Activated effector memory CD4-positive, alpha-beta T cell treated with Interleukin-2 at 50 U/mL for 16 hours (primary cell): ENCODE data around the gene TSHZ3.

Experiments used
- DNase-seq: peaks from one replicate; pipeline ENCODE4 v3.0.0-alpha.2; 2020

Gene TSHZ3

DNA sequence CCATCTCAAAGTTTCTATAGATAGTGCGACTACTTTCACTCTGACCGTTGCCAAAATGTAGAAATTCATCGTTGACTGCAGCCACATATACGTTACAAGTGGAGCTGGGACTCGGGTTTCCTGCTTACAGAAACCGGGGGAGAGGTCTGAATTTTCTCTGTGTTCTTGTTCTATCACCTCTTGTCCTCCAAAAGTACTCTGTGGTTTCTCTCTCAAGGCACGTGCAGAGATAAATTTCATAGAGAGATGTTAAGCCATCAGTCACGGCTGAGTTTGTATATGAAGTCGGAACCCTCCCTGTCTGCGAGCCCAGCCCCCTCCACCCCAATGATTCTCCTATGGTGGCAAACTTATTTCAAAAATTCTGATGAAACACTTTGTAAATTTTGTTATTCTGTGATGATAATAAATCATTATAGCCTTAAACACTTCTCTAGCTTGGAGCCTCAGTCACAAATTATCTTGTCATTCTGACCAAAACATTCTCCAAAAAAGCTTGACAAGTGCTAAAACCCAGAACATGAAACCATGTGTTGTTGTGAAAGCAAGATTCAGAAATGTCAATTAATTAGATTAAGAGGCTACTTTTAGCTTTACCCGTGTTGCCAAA is 87.5 kb downstream of the TSHZ3 start:
- DNase-seq, result no peak

DNA sequence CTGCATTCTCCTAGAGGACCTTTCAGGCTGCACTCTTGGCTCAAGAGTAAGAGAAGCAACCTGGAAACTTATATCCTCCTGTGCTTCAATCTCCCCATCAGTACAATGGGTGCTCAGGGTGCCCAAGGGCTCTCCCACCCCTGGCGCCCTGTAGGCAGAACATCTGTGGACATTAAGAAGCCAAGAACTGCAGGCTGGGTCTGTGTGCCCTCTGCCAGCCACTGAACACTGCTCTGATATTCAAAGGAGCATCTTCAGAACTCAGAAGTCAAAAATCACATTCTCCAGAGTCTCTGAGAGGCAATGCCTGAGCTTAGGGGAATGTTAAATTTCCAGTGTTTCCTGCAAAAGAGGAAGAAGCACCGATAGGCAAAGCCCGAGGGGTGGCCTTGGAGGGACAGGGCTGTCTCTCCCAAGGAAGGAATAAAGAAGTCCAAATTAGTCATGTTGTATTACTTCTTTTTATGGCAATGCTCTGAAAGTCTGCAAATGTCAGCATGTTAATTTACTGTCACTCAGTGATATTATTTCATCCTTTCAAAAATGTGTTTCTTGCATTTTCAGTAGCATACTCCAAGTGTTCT is 88.1 kb downstream of the TSHZ3 start:
- DNase-seq, result no peak

DNA sequence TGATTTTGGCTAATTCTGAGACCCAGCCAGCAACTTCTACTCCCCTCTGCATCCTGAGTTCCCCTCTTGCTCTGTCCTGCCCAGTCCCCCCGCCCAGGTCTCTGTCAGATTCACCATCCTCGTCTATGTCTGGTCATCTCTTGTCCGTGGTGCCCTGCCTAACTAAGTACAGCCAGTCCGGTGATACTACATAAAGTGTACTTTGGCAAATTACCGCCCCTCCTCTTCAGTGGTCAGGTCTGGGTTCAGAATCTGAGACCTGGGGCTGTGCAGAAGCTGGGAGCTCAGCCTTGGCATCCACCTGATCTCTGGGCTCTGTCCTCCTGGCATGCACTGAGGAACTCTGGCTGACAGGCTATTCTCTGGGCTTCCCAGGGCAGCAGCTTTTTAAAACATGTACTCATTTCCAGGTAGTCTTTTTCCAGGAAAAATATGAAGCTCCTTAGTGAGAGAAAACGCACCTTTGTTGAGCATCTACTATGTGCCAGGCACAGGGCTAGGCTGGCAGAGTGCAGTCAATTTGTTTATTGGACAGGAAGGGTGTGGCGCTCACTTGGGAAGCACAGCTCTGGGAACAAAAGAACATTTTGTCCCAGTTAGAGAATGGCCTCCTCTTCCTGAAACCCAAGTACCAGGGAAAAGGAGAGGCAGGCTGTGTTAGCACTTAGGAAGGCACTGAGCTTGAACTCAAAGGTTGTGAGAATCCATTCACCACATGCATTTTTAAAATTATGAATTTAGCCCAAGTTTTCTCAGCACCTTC is 88.9 kb downstream of the TSHZ3 start:
- DNase-seq, result no peak

DNA sequence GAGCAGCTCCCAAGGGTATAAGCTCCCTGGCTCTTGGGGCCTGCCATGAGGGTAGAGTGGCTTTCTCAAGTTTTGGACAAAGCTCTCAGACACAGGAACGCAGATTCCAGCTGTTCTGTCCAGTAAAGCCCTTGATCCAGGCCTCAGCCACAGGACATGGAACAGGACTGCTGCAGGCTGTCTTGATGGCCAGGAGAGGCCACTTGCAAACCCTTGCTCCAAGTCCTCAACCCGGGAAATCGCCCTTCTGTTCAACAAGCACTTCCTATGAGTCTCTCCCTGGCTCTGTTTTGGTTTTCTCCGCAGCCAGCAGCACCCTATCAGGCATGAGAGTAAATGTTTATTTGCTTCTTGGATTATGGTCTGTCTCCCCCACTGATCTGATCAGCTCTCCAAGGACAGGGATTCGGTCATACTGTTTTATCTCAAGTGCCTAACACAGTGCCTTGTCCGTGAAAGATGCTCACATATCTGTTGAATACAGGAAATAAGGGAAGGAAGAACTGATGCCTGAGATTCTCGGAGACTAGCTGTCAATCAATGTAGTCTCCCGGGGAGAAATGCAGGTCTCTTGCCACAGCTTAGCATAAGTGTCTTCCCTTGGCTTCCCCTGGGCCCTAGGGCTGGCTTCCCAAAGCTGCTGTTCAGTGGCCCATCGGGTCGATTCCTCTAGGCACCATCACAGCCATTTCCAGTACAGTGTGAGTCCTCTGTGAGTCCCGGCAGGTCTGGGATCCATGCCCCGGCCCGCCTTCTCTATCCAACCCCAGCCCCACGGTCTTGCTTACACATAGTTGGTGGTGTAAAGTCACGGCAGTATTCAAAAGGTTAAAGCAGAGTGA is 90.8 kb downstream of the TSHZ3 start:
- no peak for DNase-seq

DNA sequence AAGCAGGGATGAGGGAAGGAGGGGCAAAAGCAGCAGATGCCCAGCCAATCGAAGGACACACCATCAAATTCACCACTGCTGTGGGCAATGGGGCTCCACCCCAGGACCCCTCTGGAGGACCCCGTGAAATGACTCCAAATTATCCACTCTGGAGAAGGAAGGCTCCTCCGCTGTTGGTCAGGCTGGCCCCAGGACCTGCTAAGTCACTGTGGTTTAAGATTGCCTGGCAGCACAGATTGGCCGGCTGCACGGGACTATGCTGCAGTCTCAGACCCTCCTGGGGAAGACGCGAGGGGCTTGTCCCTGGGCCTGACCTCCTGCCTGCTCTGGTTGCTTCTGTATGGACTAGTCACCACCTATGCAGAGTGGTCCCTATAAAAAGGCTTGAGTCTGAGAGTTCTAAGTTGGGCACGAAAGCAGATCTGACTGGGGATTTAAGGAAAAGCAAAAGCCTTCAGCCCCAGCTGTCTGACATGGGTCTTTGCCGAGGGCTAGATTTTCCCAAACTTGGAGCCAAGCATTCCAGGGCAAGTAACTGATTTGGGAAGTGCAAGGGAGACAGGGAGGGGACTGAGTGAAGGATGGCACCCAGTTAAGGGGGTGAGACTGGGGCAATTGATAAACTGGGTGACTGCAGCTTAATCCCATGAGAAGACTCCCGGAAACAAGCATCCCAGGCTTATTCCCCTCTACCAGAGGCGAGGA is 91.7 kb downstream of the TSHZ3 start:
- no peak for DNase-seq

DNA sequence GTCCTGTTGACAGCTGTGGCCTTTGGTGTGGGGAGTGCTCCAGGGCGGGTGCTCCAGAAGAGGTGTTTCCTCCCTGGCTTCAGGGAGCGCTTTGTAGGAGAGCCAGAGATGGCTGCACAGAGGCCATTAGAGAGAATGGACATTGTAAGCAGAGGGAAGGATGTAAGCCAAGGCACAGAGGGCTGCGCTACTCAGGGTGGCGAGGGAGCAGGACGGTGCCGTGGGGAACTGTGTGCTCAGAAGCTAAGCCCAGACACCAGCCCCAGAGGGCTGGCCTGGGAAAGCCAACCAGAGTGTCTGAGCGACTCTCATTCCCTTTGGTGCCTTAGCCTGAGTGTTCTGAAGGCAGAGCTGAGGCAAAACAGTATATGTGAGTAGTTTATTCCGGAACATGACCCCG is 92.2 kb downstream of the TSHZ3 start:
- DNase-seq, result no peak

DNA sequence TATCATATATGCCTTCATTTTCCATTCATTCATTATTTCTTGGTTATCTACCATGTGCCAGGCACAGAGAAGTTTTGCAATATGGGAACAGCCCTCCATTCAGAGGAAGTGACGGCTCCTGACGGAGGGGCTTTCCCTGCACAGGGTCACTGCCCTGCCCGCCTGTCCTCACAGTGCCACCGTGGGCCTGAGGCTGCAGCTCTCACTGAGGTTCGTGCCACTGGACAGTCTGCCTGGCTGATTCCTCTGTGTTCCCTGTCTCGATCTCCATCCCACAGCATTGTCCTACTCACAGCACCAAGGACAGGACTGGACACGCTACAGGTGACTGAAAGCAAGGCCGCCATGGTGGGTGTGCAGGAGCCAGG is 92.7 kb downstream of the TSHZ3 start:
- no peak for DNase-seq

DNA sequence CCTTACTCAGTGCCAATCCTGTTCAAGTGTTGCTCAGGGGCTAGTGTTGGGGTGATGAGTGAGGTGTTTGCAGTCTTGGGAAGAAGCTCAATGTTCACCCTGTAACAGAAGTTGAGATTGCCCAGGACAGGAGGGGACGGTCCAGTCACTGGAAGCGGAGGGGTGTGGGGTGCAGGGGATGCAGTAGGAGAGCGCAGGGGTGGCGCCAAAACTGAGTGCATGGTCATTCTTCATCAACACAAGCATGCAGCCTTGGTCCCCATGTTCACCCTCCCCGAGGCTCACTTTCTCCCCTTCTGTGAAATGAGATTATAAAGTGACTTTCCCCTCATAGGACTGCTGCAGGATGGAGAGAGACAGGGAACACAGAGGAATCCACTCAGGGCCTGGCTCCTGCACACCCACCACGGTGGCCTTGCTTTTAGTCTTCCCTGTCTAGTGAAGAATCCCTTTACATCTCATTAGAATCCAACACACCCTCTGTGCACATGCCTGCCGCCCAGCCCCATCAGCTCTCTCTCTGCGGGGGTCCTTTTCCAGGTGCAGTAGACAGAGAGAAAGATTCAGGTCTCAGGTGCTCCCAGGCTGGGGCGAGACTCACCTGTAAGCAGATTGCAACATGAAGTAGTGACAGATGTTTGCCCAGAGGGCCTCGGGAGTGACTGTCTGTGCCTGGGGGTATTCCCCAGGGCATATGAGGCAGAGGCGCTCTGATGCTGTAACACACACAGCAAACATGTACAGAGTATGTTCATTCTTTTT is 93.2 kb downstream of the TSHZ3 start:
- DNase-seq, result no peak

DNA sequence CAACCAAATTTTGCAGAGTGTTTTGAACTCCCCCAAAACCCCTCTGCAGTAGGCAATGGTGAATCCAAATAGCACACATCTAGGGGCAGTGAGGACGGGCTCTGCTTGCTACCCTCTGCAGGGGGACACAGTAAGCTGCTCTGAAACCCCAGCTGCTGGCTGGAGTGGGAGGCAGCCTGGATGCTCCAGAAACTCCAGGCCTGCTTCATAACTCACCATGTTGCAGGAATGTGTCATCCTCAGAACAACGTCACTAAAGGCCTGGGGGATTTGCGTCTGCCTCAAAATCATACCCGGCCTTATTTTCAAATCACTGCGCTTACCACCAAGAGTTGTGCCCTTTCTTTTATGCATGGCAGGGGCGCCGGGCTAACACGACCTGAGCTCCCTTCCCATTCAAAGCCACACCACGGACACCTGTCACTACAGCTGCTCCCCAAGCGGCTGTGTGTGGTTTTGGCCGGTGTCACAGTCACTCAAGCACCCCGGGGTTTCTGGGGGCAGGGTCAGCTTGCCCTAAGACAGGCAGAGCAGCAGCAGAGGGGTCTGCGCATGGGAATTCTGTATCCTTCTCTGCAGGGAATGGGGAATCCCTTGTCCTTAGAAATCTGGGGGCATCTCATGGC is 93.9 kb downstream of the TSHZ3 start:
- no peak for DNase-seq

DNA sequence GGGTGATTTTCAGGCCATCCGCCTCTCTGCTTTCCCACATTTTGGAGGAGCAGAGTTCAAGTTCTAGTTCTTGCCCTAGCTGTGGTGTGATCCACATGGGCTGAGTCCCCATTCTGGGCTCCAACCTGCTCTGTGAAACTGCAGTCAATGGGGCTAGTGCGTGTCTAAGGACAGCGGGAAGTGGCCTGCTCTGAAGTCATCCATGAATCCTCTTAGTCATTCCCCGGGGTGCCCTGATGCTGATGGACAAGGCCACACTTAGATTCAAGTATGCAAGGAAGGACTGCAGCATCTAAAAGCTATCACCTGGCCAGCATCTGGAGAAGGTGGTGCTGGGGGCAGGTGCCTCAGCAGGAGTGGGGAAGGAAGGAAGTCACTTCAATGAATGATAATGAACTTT is 94.6 kb downstream of the TSHZ3 start:
- no peak for DNase-seq

DNA sequence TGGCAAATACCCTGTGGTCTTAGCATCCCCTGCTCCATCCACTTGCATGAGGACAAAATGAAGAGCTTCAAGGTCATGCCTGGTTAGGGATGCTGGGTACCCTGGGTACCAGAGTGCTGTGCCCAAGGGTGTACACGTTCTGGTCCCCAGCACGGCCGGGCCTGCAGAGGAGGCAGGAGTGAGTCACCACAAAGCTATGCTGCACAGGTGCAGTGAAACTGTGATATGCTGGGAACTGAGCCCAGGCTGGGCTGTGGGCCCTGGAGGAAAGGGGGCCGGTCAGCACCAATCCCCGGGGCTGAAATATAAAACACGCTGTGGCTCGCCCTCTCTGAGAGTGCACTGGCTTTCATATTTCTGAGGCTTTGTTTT is 95.1 kb downstream of the TSHZ3 start:
- DNase-seq, result no peak

DNA sequence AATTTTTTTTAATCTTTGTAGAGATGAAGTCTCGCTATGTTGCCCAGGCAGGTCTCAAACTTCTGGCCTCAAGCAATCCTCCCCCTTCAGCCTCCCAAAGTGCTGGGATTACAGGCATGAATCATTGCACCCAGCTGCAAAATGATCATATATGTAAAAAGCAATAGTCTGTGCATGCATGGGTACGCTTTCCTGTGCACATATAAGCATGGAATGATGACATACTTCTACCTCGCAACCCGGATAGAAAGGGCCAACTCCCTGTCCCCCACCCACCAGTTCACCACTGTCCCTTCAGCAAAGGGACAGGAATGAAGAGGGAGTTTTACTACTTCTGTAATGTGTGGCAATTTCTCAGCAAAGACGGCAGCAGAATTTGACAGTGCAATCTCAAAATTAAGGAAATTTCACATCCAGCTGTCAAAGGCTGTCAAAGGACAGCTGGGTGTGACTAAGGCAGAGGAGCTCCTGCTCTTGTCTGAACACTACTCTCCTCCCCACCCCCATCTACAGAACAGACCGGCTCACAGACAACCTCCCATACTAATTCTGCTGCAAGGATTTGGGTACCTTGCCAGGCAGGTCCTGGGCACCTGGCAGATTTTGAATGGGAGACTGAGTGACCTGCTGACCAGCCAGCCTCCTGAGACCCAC is 95.6 kb downstream of the TSHZ3 start:
- no peak for DNase-seq

DNA sequence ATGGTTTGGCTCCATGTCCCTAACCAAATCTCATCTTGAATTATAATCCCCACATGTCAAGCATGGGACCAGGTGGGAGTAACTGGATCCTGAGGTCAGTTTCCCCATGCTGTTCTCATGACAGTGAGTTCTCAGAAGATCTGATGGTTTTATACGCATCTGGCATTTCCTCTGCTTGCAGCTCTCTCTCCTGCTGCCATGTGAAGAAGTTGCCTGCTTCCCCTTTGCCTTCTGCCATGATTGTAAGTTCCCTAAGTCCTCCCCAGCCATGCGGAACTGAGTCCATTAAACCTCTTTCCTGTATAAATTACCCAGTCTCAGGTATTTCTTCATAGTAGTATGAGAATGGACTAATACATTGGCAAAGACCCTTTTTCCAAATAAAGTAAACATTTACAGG is 96.8 kb downstream of the TSHZ3 start:
- DNase-seq, result no peak

DNA sequence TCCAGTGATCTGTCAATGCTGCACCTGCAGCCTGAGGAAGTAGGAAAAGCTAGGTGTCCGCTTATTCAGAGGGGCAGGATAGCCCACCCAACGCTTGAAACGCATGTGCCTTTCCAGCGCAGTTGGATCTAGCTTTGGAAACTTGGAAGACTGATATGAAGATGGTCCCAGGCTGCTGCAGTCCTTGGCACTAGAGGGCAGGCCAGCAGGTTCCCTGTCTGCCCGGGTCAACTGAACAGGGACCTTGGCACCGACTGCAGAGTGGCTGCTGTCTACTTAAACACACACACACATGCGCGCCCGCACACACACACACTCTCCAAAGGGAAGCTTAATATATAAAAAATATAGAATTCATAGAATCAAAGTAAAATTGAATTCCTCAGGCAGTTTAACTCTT is 100.0 kb downstream of the TSHZ3 start:
- DNase-seq, result no peak

DNA sequence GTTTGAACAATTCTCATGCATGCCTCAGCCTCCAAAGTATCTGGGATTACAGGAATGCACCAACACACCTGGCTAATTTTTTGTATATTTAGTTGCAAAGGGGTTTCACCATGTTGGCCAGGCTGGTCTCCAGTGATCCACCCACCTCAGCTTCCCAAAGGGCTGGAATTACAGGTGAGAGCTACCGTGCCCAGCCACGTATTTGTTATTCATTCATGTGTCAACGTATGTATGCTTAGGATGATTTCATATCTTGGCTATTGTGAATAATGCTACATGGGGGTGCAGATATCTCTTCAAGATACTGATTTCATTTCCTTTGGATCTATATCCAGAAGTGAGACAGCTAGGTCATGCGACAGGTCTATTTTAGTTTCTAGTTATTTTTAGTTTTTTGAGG is 113.4 kb downstream of the TSHZ3 start:
- no peak for DNase-seq

DNA sequence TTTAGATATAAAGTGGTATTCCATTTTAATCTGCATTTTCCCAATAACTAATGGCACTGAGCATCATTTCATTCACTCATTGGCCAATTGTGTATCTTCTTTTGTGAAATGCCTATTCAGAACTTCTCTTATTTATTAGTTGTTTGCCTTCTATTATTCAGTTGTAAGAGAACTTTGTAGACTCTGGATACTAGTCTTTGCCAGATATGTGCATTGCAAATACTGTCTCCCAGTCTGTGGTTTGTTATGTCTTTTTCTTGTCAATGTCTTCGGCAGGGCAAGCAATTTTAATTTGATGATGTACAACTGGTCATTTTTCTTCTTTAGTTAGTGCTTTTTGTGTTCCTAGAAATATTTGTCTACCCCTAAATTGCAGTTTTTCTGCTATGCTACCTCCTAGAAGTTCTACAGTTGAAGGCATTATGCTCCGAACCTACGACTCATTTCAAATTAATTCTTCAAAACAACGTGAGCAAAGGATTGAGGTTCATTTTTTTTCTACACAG is 115.9 kb downstream of the TSHZ3 start:
- no peak for DNase-seq

DNA sequence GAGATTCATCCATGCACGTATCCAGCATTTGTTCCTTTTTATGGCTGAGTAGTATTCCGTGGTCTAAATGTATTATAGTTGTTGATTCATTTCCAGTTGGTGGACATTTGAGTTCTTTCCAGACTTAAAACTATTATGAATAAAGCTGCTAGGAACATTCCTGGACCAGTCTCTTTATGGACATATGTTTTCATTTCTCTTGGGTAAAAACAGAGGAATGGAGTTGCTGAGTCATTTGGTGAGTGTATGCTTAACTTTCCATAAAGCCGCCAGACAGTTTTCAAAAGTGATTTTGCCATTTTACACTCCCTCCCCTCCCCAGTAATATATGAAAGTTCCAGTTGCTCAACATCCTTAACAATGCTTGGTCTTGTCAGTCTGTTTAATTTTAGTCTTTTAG is 116.4 kb downstream of the TSHZ3 start:
- DNase-seq, result no peak

DNA sequence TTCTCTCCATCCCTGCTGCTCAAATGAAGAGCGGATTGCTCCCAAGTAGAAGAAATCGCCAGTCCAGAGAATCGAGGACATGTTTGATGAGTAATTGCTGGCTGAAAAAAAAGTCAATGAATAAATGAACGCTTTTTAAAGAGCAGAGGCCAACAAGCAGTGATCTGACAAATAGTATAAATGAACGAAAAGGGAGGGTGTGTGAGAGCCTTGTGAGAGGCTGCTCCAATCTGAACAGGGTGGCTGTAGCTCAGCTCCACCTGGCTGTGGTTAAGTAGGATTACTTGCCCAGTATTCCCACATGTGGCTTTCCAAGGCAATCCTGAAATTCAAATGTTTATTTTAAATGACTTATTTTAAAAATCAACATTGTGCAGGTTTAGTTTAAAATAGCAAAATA is 117.1 kb downstream of the TSHZ3 start:
- no peak for DNase-seq

DNA sequence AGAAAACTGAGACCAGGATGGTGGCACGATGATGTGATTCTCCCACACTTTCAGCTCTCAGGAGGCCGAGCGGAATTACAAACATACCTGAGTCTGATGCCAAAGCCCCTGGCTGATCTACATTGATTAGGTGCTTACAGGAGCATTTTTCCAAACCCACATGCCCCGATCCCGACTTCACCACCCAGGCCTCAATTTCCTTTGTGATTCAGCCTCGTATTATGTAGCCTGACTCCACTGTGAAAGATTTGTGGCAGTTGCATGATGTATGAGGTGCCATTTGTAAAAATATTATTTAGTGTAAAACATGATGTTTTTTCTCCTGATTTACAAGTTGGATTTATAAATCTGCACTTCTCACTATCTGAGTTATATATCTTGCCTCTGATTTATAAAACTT is 118.0 kb downstream of the TSHZ3 start:
- no peak for DNase-seq

DNA sequence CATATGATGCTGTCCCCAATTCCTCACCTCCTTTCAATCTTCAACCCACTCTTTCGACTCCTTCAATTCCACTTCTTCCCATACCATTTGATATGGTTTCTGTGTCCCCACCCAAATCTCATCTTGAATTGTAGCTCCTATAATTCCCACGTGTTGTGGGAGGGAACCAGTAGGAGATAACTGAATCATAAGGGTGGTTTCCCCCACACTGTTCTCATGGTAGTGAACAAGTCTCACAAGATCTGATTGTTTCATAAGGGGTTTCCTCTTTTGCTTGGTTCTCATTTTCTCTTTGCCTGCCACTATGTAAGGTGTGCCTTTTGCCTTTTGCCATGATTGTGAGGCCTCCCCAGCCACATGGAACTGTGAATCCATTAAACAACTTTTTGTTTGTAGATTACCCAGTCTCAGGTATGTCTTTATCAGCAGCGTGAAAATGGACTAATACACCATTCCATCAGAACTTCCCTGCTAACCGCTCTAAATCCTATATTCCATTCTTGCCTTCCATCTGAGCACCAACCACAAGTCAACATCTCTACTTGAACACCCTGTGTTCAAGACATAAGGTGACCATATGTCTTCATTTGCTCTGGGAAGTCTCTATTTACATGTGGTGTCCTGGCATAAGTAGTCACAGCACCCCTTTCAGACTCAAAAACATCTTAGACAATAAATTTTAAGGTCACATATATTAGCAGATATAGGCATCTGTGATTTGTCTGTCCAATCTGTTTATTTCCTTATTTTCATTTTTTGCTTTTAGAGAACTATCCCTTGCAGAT is 122.9 kb downstream of the TSHZ3 start:
- no peak for DNase-seq
